Muscle layer of colon (tissue), 2 donors: ENCODE measurements around the gene SEC22A.

Experiments used
- H3K27ac ChIP-seq: one replicate; pipeline ENCODE4 v1.7.0; 2013; ENCODE audit warnings: low read depth, mild to moderate bottlenecking, low read length, moderate library complexity
- H3K27me3 ChIP-seq, 2 donors: one replicate each; pipeline ENCODE4 v1.7.0; 2013; ENCODE audit warnings: low read length in 2 of 2, mild to moderate bottlenecking in 2 of 2; ENCODE audit not compliant: insufficient read depth in 2 of 2, control insufficient read depth in 1 of 2
- H3K36me3 ChIP-seq: one replicate; pipeline ENCODE4 v1.7.0; 2013; ENCODE audit warnings: mild to moderate bottlenecking, low read length; ENCODE audit not compliant: insufficient read depth
- H3K4me1 ChIP-seq: one replicate; pipeline ENCODE4 v1.7.0; 2013; ENCODE audit warnings: mild to moderate bottlenecking, low read length; ENCODE audit not compliant: insufficient read depth
- H3K4me3 ChIP-seq, 2 donors: one replicate each; pipeline ENCODE4 v1.7.0; 2013; ENCODE audit warnings: low read length in 2 of 2, low read depth in 1 of 2, mild to moderate bottlenecking in 1 of 2, moderate library complexity in 1 of 2
- H3K9ac ChIP-seq: one replicate; pipeline ENCODE4 v1.7.0; 2013; ENCODE audit warnings: low read length
- H3K9me3 ChIP-seq: one replicate; pipeline ENCODE4 v1.7.0; 2013; ENCODE audit warnings: mild to moderate bottlenecking, low read length
- donor health status: abdominal sarcoma.
- donor health status: Adenocarcinoma of cecum.

The SEC22A gene

DNA sequence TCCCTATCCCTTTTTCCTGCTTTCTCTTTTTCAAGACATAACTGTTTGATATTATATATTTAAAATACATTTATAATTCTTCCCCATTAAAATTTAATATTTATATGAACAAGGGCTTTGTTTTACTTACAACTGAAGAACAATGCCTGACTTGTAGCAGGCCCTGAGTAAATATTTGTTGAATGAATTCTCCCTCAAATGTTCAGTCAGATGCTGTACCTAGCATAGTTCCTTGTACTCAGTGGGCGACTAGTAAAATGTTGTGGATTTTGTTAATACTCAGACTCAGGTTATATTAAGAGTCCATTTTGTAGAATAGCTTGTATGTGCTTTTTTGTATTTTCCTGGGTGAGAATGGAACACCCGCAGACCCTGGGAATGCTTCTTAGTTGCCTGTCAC lies 69.1 kb downstream of the SEC22A start:
- Histone ChIP-seq H3K4me3 (no peak overlapping the region), H3K36me3 (peaks cover 5% of the 10 kb centered on the region), H3K4me1 (no peaks in the 10 kb centered on the region), H3K27me3 (no peaks in the 10 kb centered on the region), H3K27ac (no peak overlapping the region), H3K9ac (no peak overlapping the region), H3K9me3 (no peaks in the 10 kb centered on the region)

DNA sequence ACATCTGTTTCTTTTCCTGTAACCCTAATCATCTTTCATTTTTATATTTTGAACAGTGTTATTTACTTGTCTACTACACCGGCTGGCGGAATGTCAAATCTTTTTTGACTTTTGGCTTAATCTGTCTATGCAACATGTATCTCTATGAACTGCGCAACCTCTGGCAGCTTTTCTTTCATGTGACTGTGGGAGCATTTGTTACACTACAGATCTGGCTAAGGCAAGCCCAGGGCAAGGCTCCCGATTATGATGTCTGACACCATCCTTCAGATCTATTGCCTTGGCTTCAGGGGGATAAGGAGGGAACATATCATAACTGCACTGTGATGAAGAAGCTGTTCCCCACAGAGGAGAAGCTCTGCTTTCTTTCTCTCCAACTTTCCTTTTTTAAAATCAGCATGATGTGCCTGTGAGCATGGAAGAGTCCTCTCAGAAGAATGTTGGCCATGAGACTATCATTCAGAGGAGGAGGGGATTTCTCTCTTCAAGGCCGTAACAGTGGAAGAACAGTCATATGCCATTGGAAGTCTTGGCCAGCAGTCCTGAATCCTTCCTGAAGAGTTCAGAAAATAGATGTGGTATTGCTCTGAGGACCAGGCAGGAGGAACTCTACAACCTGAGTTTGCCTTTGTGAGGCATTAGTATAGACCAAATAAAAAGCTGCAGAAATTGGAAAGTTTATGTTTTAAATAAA lies 69.9 kb downstream of the SEC22A start:
- Histone ChIP-seq H3K4me1 (no peaks in the 10 kb centered on the region), H3K36me3 (peaks cover 5% of the 10 kb centered on the region), H3K9me3 (no peaks in the 10 kb centered on the region), H3K27ac (no peak overlapping the region), H3K9ac (no peak overlapping the region), H3K27me3 (no peaks in the 10 kb centered on the region), H3K4me3 (no peak overlapping the region)

GRCh38 chr3:123272547-123272946 lies 70.8 kb downstream of the SEC22A start:
- H3K9ac ChIP-seq: no peak overlapping the region
- H3K4me3 ChIP-seq: no peak overlapping the region
- no peaks in the 10 kb centered on the region for H3K27me3 ChIP-seq
- H3K27ac ChIP-seq: no peak overlapping the region
- H3K4me1 ChIP-seq: no peaks in the 10 kb centered on the region
- no peaks in the 10 kb centered on the region for H3K9me3 ChIP-seq
- H3K36me3 ChIP-seq: peaks cover 5% of the 10 kb centered on the region

DNA sequence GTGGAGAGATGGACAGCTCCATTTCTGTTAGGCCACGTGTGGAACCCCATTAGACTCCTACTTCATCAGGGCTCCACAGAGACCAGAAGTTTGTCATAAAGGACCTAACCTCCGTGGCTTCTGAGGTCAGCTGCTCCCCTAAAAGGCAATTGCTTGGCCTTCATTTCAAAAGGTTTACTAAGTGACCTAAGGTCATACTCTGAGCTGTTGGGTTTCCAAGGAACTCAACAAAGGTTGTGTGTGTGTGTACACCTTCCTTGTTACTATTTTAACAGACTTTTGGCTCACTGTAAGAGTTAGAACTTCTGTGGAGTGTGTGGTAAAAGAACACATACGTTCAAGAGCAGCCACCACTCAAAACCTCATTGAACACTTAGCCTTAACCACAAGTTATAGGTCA lies 73.9 kb downstream of the SEC22A start:
- Histone ChIP-seq H3K9ac (no peak overlapping the region), H3K4me3 (no peak overlapping the region), H3K9me3 (no peaks in the 10 kb centered on the region), H3K36me3 (peaks cover 9% of the 10 kb centered on the region), H3K27me3 (no peaks in the 10 kb centered on the region), H3K4me1 (no peaks in the 10 kb centered on the region), H3K27ac (no peak overlapping the region)

DNA sequence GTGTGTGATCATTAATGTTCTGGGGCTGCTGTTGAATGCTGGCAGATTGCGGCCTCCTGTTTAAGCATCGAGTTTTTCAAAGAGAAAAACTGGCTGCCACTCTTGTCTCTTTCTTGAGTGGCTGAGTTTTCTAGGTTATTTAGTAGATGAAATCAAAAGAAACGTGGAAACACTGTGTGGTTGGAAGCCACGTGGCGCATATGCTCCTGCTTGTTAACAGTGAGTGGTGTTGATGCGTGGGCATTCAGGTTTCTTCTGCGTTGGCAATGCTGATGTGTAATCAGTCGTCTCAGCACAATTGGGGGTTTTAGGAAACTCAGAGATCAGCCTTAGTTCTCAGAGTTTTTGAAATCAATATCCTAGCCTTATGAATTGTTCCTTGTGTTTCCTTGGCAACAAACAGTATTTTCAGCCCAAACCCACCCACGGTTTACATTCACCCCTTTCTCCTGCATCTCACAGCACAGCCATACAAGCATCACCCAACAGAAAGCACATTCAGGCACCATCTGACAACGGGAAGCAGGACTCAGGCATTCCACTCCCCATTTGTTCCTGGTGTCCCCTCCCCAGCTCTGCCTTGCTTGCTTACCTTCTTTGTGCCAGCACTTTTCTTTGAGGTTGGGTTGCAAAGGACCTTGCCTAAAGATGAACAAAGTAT lies 74.7 kb downstream of the SEC22A start:
- Histone ChIP-seq H3K9ac (no peak overlapping the region), H3K9me3 (no peaks in the 10 kb centered on the region), H3K27me3 (no peaks in the 10 kb centered on the region)

GRCh38 chr3:123277106-123277505 lies 75.4 kb downstream of the SEC22A start:
- no peak overlapping the region for H3K4me3 ChIP-seq
- no peak overlapping the region for H3K27ac ChIP-seq
- no peaks in the 10 kb centered on the region for H3K27me3 ChIP-seq
- H3K4me1 ChIP-seq: no peaks in the 10 kb centered on the region
- H3K36me3 ChIP-seq: peaks cover 4% of the 10 kb centered on the region
- H3K9me3 ChIP-seq: no peaks in the 10 kb centered on the region
- H3K9ac ChIP-seq: no peak overlapping the region

More for the DNA sequence above, 74.7 kb downstream of the SEC22A start:
- Histone ChIP-seq H3K36me3 (peaks cover 8% of the 10 kb centered on the region), H3K4me1 (no peaks in the 10 kb centered on the region), H3K4me3 (no peak overlapping the region), H3K27ac (no peak overlapping the region)

- Histone ChIP-seq H3K9me3 (no peaks in the 10 kb centered on the region), H3K9ac (no peak overlapping the region), H3K4me3 (no peak overlapping the region), H3K4me1 (no peaks in the 10 kb centered on the region), H3K27ac (no peak overlapping the region), H3K36me3 (peaks cover 4% of the 10 kb centered on the region), H3K27me3 (no peaks in the 10 kb centered on the region)
Measured at GRCh38 chr3:123278446-123278845, 76.7 kb downstream of the SEC22A start.

- Histone ChIP-seq H3K9ac (no peak overlapping the region), H3K4me3 (no peak overlapping the region), H3K36me3 (peaks cover 4% of the 10 kb centered on the region), H3K27ac (no peak overlapping the region), H3K4me1 (no peaks in the 10 kb centered on the region), H3K9me3 (no peaks in the 10 kb centered on the region), H3K27me3 (no peaks in the 10 kb centered on the region)
Measured at GRCh38 chr3:123279121-123279520, 77.4 kb downstream of the SEC22A start.

DNA sequence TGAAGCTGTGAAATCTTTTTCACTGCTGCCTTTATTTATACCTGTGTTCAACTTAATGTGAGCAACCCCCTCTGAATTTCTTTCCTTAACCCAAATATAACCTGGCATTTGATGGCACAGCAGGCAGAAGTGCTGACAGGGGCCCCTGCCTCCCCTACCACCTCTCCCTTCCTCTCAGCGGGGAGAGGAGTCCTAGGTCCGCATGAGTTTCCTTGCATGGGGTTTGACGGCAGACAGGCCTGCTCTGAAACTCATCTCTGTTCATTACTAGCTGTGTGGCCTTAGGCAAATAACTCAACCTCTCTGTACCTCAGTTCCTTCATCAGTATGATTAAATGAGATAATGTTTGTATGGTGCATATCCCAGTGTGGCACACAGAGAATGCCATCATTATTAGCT lies 79.7 kb downstream of the SEC22A start:
- Histone ChIP-seq H3K4me3 (no peak overlapping the region), H3K27me3 (no peaks in the 10 kb centered on the region), H3K9ac (no peak overlapping the region), H3K4me1 (no peaks in the 10 kb centered on the region), H3K9me3 (no peaks in the 10 kb centered on the region), H3K27ac (no peak overlapping the region), H3K36me3 (peaks cover 20% of the 10 kb centered on the region)

GRCh38 chr3:123281929-123282328 lies 80.2 kb downstream of the SEC22A start:
- Histone ChIP-seq H3K4me3 (no peak overlapping the region), H3K36me3 (peaks cover 23% of the 10 kb centered on the region), H3K27ac (no peak overlapping the region), H3K9ac (no peak overlapping the region), H3K9me3 (no peaks in the 10 kb centered on the region), H3K27me3 (no peaks in the 10 kb centered on the region), H3K4me1 (no peaks in the 10 kb centered on the region)

- H3K9me3 ChIP-seq: no peaks in the 10 kb centered on the region
- H3K9ac ChIP-seq: no peak overlapping the region
- H3K27ac ChIP-seq: no peak overlapping the region
- no peaks in the 10 kb centered on the region for H3K4me1 ChIP-seq
- H3K36me3 ChIP-seq: peaks cover 23% of the 10 kb centered on the region
- no peaks in the 10 kb centered on the region for H3K27me3 ChIP-seq
- H3K4me3 ChIP-seq: no peak overlapping the region
Measured at GRCh38 chr3:123282461-123282860, 80.7 kb downstream of the SEC22A start.

DNA sequence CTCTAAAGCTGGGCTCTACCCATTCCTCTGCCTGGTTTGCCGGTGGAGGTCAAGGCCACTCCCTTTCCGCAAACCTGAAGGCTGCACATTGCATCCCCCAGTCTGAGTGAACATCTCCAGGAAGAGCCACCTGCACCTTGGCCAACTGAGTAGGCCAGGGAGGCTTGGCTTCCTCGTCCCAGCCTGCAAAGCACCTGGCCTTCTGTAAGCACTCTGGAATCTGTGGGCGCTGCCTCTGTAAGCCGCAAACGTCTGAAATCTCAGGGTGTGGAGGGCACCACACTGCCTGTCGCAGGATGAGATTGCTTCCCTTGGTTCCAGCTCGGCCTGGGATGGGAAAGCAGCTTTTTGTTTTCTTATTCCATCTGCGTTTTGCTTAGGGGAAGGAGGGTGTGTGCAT lies 81.3 kb downstream of the SEC22A start:
- Histone ChIP-seq H3K9ac (no peak overlapping the region), H3K36me3 (peaks cover 27% of the 10 kb centered on the region), H3K27ac (no peak overlapping the region), H3K27me3 (no peaks in the 10 kb centered on the region), H3K4me1 (no peaks in the 10 kb centered on the region), H3K9me3 (no peaks in the 10 kb centered on the region), H3K4me3 (no peak overlapping the region)
